ENCODE data around the gene XXYLT1.
"Not testable (repeated sequence)": the region's sequence is repeated elsewhere in the genome, so short reads cannot be mapped to it uniquely, and the experiment has no call there.

Gene XXYLT1

DNA sequence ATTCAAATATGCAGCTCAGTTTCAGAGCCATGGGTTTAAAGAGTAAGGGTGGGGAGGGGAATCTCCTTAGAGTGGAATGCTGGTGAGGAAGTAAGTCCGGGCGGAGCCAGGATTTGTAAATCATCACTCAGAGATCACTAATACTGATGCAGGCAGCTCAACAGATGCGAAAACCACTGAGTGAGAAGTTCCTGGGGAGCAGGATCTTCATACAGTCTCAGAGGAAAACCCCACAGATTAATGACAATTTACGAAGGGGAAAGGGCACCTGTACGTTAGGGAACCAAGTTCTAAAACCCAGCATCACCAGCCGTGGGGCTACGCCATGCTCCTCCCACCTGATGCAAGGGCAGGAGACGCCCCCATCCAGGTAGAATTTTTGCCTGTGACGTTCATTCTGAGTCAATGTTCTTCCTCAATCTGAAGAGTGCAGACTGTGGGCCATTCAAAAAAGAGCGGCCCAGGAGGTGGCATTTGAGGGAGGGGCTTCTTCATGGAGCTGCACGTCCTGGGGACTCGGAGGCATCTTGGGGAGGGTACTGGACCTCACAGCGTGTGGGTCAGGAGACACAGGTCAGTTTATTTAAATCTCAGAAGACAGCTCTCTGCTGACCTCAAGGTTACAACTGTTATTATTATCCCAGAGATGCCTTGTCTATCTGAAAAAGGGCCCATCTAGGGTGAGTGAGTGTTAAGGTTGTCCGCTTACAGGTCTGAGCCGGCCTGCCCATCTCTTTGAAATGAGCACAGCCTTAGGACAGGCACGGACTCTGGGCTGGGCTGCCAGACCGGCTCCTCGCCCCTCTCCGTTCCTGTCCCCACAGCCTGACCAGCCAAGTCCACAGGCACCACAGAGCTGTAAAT lies 228.0 kb downstream of the XXYLT1 start:
- DNase-seq (ENCODE audit: low spot score) = no peak

DNA sequence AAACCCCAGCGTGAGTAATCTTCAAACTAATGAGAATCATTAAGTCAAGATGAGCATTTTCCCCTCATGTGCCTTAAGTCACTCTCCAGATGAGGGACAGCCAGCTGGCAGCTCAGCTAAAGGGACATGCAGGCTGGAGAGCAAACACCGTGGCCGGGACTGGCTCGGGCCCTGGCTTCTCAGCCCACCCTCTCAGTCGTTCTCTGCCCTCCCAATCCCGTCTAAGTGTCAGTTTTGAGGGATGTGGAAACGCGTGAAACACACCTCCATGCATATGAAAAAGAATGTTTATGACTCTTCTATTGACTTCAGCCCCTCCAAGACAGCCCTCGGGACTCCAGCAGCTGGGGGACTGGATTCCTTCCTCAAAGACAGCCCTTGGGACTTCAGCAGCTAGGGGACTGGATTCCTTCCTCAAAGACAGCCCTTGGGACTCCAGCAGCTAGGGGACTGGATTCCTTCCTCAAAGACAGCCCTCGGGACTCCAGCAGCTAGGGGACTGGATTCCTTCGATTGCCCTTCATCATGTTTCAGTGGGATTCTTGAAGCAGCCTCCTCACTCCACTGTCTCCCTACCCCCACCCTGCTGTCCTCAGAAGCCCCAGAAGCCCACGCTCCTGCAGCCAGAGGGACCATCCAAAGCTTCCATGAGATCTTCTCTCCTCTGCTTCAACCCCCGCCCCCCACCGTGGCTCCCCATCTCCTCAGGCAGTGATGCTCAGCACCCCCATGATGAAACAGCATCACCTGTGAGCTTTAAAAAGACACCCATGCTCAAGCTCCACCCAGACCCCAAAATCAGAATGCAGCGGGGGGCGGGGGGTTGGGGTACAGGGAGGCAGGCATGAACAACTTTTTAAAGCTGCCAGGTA lies 228.9 kb downstream of the XXYLT1 start:
- DNase-seq (ENCODE audit: low spot score) = no peak

DNA sequence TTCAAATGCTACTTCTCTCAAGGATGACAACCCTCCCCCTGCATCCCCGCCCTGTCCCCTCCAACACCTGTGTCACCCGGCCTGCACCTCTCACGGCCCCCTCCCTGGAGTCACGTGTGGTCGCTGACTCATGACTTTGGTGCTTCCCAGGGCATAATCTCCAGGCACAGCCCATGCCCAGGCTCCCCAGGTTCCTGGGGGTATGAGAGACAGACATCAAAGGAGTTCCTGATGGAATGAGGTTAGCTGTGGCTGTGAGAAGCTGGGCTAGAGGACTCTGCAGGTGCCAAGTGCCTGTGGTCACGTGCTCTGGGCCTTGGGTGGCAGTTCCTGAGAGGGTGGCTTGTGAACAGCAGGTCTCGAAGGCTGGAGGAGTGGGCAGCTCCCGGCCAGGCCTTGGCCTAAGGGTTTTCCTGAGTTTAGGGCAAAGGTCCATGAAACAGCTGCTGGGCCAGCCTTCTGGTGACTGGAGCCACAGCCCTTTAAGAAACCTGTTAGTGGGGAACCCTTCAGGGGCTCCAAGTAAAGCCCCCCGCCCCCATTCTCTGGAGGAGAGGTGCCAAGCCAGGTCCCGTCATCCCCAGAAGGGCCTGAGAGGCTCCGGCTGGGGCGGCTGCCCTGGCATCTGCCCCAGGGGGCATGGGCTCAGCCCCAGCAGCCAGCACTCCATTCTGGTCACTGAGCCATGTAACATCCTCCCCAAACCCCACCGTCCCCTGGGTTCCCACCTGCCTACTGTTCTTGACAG lies 230.0 kb downstream of the XXYLT1 start:
- DNase-seq (ENCODE audit: low spot score) = no peak

- no peak for DNase-seq (ENCODE audit: low spot score)
These were observed 230.9 kb downstream of the XXYLT1 start for GRCh38 chr3:195040094-195040493.

GRCh38 chr3:195039180-195039843 lies 231.6 kb downstream of the XXYLT1 start:
- DNase-seq (ENCODE audit: low spot score) = no peak

DNA sequence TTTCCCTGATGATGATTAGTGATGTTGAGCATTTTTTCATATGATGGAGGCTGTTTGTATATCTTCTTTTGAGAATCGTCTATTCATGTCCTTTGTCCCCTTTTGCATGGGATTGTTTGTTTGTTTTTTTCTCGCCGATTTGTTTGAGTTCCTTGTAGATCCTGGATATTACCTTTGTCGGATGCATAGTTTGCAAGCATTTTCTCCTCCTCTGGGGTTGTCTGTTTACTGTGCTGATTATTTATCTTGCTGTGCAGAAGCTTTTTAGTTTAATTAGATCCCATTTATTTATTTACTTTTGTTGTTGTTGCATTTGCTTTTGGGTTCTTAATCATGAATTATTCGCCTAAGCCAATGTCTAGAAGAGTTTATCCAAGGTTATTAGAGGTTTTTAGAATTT lies 232.8 kb downstream of the XXYLT1 start:
- no peak for DNase-seq (ENCODE audit: low spot score)

- not testable (repeated sequence) for DNase-seq (ENCODE audit: low spot score)
These were observed 233.4 kb downstream of the XXYLT1 start for GRCh38 chr3:195037586-195037985.

DNA sequence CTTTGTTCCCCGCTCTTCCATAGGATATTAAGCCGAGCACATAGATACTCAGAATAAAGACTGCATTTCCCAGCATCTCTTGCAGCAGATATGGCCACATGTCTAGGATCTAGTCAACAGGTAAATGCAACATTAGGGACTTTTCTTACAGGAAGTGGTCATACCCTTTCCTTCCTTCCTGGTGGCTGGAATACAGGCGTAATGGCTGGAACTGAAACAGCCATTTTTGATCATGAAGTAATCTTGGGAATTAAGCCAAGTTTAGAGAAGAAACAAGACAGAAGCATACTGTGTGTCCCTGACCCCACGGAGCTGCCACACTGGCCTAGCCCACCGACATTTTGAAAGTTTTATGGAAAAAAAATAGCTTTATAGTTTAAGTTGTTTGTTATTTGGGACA lies 234.0 kb downstream of the XXYLT1 start:
- no peak for DNase-seq (ENCODE audit: low spot score)

DNA sequence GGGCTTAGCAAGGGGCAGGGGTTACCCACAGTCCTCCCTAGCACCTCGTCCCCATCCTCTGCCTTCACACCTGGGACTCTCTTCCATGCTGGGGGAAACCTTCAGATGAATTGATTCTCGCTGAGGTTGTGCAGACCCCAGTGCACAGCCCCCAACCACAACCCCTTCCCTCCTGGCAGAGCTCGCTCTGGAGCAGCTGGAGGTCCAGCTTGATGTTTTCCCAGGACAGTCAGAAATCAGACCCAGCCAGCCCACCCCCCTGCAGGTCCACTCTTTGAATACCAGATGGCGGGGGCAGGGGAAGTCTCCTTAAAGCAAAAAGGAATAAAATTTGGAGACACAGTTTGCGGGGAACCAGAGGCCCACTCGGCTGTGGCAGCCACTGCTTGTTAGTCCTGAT lies 234.4 kb downstream of the XXYLT1 start:
- DNase-seq (ENCODE audit: low spot score) = no peak

DNA sequence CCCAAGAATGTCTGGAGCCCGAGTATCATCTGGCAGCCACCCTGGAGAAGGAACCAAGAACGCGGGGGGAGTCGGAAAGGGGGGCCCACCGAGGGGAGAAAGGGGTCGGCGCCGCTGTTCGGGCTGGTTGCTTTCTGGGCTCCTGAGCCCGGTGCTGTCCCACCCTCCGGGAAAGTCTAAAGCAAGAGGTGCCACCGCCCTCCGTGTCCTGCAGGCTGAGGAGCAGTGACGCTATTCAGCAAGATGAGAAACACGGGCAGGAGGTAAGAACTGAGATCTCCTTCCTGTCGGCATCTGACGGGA lies 234.8 kb downstream of the XXYLT1 start:
- no peak for DNase-seq (ENCODE audit: low spot score)

GRCh38 chr3:195035345-195036202 lies 235.4 kb downstream of the XXYLT1 start:
- DNase-seq (ENCODE audit: low spot score) = no peak

DNA sequence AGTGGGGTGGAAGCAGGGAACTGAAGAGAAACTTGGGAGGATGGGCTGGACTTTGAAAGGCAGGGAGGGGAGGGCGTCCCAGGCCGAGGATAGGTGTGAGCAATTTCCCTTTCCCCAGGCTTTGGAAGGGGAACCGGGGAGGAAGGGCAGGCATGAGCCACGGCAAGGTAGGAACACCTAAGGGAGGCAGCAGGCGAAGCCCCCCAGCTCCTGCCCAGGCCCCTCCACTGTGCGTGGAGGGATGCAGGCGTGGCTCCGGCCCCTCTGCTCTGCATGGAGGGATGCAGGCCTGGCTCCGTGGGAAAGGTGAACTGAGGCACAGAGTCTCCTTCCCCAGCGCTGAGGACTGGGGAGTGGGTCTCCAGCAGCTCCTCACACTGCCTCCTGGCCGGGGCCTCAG lies 236.4 kb downstream of the XXYLT1 start:
- DNase-seq (ENCODE audit: low spot score) = no peak

DNA sequence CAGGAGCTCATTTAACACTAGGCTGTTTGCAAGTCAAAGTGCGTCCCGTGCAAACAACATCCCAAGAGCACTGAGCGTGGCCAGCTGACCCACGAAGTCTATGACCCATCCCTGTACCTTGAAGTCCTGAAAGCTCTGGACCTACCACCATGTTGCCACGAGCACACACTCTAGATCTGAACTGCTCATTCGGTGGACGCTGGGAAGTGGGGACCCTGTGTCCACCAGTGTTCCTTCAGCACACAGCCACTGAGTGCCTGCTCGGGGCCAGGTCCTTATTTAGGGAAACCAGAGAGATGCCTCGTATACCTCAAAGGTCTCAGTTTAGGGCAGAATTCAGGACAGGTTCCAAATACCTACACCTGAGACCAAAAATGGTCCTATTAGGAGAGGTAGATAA lies 236.9 kb downstream of the XXYLT1 start:
- no peak for DNase-seq (ENCODE audit: low spot score)

- no peak for DNase-seq (ENCODE audit: low spot score)
These were observed 237.3 kb downstream of the XXYLT1 start for GRCh38 chr3:195033531-195034091.

GRCh38 chr3:195032955-195033354 lies 238.0 kb downstream of the XXYLT1 start:
- no peak for DNase-seq (ENCODE audit: low spot score)

DNA sequence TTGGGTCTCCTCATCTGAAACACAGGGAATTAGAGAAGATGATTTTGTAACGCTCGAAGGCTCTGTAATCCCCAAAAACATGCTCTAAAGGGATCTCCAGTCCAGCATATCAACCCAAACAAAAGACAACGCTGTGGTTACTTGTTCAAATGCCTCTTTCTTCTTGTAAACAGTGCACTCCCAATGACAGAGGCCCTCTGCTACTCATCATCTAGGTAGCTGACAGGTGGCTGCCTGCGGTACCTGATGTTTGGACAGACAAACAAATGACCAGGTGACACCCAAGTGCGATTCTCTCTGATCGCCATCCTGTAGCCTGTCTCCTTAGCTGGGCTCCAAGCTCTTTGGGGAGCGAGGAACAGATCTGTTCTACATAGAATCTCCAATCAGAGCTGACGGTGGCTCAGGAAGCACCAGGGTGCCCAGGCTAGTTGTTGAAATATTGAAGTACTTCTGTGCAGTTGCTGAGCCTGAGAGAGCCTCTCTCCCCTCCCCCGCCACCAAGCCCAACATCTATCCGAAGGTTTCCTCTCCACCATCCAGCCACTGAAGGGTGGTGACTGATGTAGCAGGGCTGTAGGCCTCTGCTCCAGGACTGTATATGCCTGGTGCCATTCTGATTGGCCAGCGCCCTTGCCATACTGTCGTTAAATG lies 238.7 kb downstream of the XXYLT1 start:
- no peak for DNase-seq (ENCODE audit: low spot score)

- no peak for DNase-seq (ENCODE audit: low spot score)
These were observed 239.4 kb downstream of the XXYLT1 start for GRCh38 chr3:195031574-195032003.

GRCh38 chr3:195030791-195031321 lies 240.1 kb downstream of the XXYLT1 start:
- DNase-seq (ENCODE audit: low spot score) = no peak

DNA sequence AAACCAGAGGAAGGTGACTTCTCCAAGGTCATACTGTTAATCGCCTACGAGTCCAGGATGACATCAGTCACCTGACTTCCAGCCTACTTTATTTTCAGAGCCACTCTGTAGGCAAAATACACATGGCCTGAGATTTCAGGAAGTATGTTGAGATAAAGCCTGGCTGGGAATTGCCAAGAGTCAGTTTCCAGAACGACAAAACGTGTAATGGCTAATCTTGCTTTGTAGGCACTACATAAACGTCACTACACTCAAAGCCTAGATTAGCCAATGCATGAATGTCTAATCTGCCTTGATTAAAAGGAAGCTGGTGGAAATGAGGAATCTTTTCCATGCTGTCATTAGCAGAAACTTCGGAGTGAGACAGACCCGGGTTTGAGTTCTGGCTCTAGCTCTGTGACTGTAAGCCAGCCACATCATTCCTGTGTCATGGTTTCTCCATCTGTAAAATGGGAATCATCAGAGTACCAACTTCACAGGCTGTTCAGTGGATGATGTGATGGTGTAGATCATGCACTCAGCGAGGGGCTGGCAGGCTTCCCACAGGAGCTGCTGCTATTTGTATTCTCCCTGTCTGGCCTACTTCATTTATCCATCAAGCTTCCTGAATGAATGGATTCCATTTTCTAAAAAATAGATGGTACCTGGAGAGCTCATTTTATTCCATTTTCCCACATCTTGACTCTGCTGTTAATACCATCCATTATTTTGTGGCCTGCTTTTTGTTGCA lies 241.9 kb downstream of the XXYLT1 start:
- no peak for DNase-seq (ENCODE audit: low spot score)
